Fibroblast of lung (primary cell): ENCODE measurements around the gene EFNA2.

Source experiments
- EZH2 ChIP-seq: IDR thresholded peaks from 2 replicates; pipeline ENCODE4 v1.5.1; 2012; ENCODE audit warnings: low read length, control low read depth, mild to moderate bottlenecking; ENCODE audit errors: missing control alignments
- TF ChIP-seq, protein P1 (sequence below), 2 donors: IDR thresholded peaks in 1 of 2; conservative IDR thresholded peaks in 1 of 2; 1 replicate in 1 of 2; 2 replicates in 1 of 2; pipeline ENCODE4 v1.5.1; 2011 to 2012; ENCODE audit warnings: low read length in 2 of 2, control low read depth in 1 of 2, inconsistent platforms in 1 of 2, low read depth in 1 of 2, mild to moderate bottlenecking in 1 of 2

DNA sequence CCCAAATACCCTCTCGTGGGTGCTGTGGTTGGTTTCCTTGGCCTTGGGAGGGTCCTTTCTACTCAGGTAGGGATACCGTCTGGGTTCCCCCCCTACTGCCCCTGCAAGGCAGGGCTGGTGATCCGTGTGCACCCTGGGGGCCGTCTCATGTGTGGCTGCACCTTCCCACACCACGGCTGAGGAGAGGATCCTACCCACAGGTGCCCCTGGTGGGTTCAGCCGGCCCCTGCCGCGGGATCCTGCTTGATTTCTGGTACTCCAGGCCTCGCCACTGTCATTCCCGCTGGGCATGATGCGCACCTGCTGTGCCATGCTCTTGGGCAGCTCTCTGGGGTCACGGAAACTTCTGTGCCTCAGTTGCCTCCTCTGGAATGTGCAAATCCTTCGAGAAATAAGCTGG lies 30.8 kb downstream of the EFNA2 start:
- TF ChIP-seq, protein P1, sequence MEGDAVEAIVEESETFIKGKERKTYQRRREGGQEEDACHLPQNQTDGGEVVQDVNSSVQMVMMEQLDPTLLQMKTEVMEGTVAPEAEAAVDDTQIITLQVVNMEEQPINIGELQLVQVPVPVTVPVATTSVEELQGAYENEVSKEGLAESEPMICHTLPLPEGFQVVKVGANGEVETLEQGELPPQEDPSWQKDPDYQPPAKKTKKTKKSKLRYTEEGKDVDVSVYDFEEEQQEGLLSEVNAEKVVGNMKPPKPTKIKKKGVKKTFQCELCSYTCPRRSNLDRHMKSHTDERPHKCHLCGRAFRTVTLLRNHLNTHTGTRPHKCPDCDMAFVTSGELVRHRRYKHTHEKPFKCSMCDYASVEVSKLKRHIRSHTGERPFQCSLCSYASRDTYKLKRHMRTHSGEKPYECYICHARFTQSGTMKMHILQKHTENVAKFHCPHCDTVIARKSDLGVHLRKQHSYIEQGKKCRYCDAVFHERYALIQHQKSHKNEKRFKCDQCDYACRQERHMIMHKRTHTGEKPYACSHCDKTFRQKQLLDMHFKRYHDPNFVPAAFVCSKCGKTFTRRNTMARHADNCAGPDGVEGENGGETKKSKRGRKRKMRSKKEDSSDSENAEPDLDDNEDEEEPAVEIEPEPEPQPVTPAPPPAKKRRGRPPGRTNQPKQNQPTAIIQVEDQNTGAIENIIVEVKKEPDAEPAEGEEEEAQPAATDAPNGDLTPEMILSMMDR (conservative IDR thresholded peaks at IDR 0.05 in 1 of 2, IDR thresholded peaks at IDR 0.05 in 1 of 2; ENCODE audit: low read depth in 1 of 2, low read length in 2 of 2), result no peak
- no peak for TF ChIP-seq EZH2
